DOHH2 (cell line): Measurements from ENCODE around the gene SPCS1.

Experiments used
- H3F3A ChIP-seq: fragments of 200-600 bp; sonication (generic), shearing (Covaris generic); 2 replicates; pipeline ENCODE4 v1.6.0; 2016; ENCODE audit warnings: antibody characterized with exemption, mild to moderate bottlenecking; ENCODE audit not compliant: control insufficient read depth, insufficient read depth
- H3K27ac ChIP-seq: fragments of 200-600 bp; sonication (generic); 2 replicates; pipeline ENCODE4 v1.5.1; 2014; ENCODE audit warnings: low read depth, mild to moderate bottlenecking, low read length, moderate library complexity
- H3K27me3 ChIP-seq: fragments of 200-600 bp; sonication (generic); 2 replicates; pipeline ENCODE4 v1.6.1; 2014; ENCODE audit warnings: mild to moderate bottlenecking, low read length, mixed read lengths; ENCODE audit not compliant: control insufficient read depth
- H3K36me3 ChIP-seq: fragments of 200-600 bp; sonication (generic); 2 replicates; pipeline ENCODE4 v1.6.1; 2014; ENCODE audit warnings: mild to moderate bottlenecking, low read length, moderate library complexity, mixed read lengths; ENCODE audit not compliant: control insufficient read depth
- H3K4me1 ChIP-seq: fragments of 200-600 bp; sonication (generic); 2 replicates; pipeline ENCODE4 v1.6.1; 2014; ENCODE audit warnings: mild to moderate bottlenecking, low read length, mixed read lengths; ENCODE audit not compliant: control insufficient read depth
- H3K4me2 ChIP-seq: fragments of 200-600 bp; sonication (generic); 2 replicates; pipeline ENCODE4 v1.6.0; 2014; ENCODE audit warnings: mild to moderate bottlenecking, low read length, moderate library complexity
- H3K4me3 ChIP-seq: fragments of 200-600 bp; sonication (generic); 2 replicates; pipeline ENCODE4 v1.5.1; 2014; ENCODE audit warnings: mild to moderate bottlenecking, low read length, mixed read lengths
- H3K79me2 ChIP-seq: fragments of 200-600 bp; sonication (generic); 2 replicates; pipeline ENCODE4 v1.6.1; 2014; ENCODE audit warnings: mild to moderate bottlenecking, low read length, mixed read lengths; ENCODE audit not compliant: control insufficient read depth
- H3K9me2 ChIP-seq: fragments of 200-600 bp; sonication (generic); replicated peaks from 2 replicates; pipeline ENCODE4 v1.6.1; 2014; ENCODE audit warnings: mild to moderate bottlenecking, low read length, mixed read lengths; ENCODE audit not compliant: control insufficient read depth
- H3K9me3 ChIP-seq: fragments of 200-600 bp; sonication (generic); 2 replicates; pipeline ENCODE4 v1.6.1; 2014; ENCODE audit warnings: antibody characterized with exemption, low read length, mixed read lengths; ENCODE audit not compliant: control insufficient read depth, insufficient read depth
- H4K20me1 ChIP-seq: fragments of 200-600 bp; sonication (generic); 2 replicates; pipeline ENCODE4 v1.6.0; 2014; ENCODE audit warnings: low read depth, mild to moderate bottlenecking, antibody characterized with exemption, low read length, moderate library complexity; ENCODE audit not compliant: control insufficient read depth, insufficient read depth
- CTCF ChIP-seq: fragments of 200-600 bp; sonication (generic); IDR thresholded peaks from one replicate; pipeline ENCODE4 v1.5.1; 2014; ENCODE audit warnings: antibody characterized with exemption, mild to moderate bottlenecking, low read depth, low read length; ENCODE audit not compliant: poor library complexity, severe bottlenecking
- EZH2phosphoT487 ChIP-seq: fragments of 200-600 bp; sonication (generic); IDR thresholded peaks from 2 replicates; pipeline ENCODE4 v1.6.1; 2017; ENCODE audit warnings: borderline replicate concordance, mild to moderate bottlenecking, antibody characterized with exemption, low read length, moderate library complexity, mixed read lengths

The SPCS1 gene

GRCh38 chr3:52756141-52756540, 50.2 kb downstream of the SPCS1 start:
- no peak overlapping the region for H3K4me2 ChIP-seq
- no peaks in the 10 kb centered on the region for H4K20me1 ChIP-seq
- TF ChIP-seq EZH2phosphoT487 (no peak), CTCF (no peak)
- no peaks in the 10 kb centered on the region for H3F3A ChIP-seq
- H3K79me2 ChIP-seq, result no peaks in the 10 kb centered on the region
- no peaks in the 10 kb centered on the region for H3K4me1 ChIP-seq
- H3K36me3 ChIP-seq, result peaks cover 62% of the 10 kb centered on the region
- no peaks in the 10 kb centered on the region for H3K27me3 ChIP-seq
- no peaks in the 10 kb centered on the region for H3K9me3 ChIP-seq
- H3K27ac ChIP-seq, result no peak overlapping the region
- H3K4me3 ChIP-seq, result no peak overlapping the region
- H3K9me2 ChIP-seq, result no peaks in the 10 kb centered on the region
